Lung (tissue), 12 donors: ENCODE measurements around the gene TRMT61A. TPM values are rescaled to one million over a fixed set of nuclear protein-coding genes. Genes with fewer than 3 reads are reported as not detected.

Experiments
- ATAC-seq: fragments of 200-7000 bp; cut with Tn5 transposase; one replicate; pipeline ENCODE4 v1.9.1; 2020; ENCODE audit warnings: moderate number of reproducible peaks; ENCODE audit not compliant: insufficient read depth, low FRiP score
- DNase-seq, 3 donors: peaks; one replicate each; pipeline ENCODE4 v3.0.0-alpha.2; 2013 to 2017
- H3K27ac ChIP-seq, 2 donors: one replicate each; pipeline ENCODE4 v1.5.1; 2013; ENCODE audit warnings: mild to moderate bottlenecking in 2 of 2, moderate library complexity in 2 of 2, control low read depth in 1 of 2, inconsistent platforms in 1 of 2, low read depth in 1 of 2, low read length in 1 of 2
- H3K27me3 ChIP-seq, 3 donors: one replicate each; pipeline ENCODE4 v1.5.1; 2013; ENCODE audit warnings: low read length in 2 of 3; ENCODE audit not compliant: control insufficient read depth in 3 of 3, insufficient read depth in 3 of 3
- H3K36me3 ChIP-seq, 4 donors: one replicate each; pipeline ENCODE4 v1.5.1; 2013; ENCODE audit warnings: low read length in 4 of 4, mild to moderate bottlenecking in 1 of 4, moderate library complexity in 1 of 4; ENCODE audit not compliant: control insufficient read depth in 4 of 4, insufficient read depth in 4 of 4
- H3K4me1 ChIP-seq, 5 donors: one replicate each; pipeline ENCODE4 v1.5.1; 2013; ENCODE audit warnings: low read length in 5 of 5, mild to moderate bottlenecking in 2 of 5, moderate library complexity in 1 of 5; ENCODE audit not compliant: control insufficient read depth in 5 of 5, insufficient read depth in 5 of 5
- H3K4me3 ChIP-seq: one replicate; pipeline ENCODE4 v1.5.1; 2013; ENCODE audit warnings: mild to moderate bottlenecking, control low read depth, moderate library complexity
- H3K9ac ChIP-seq, 2 donors: one replicate each; pipeline ENCODE4 v1.5.1; 2013; ENCODE audit warnings: low read length in 2 of 2, control low read depth in 1 of 2; ENCODE audit not compliant: insufficient read depth in 1 of 2
- H3K9me3 ChIP-seq, 4 donors: one replicate each; pipeline ENCODE4 v1.5.1; 2013; ENCODE audit warnings: low read length in 3 of 4, mild to moderate bottlenecking in 1 of 4, moderate library complexity in 1 of 4; ENCODE audit not compliant: control insufficient read depth in 4 of 4, insufficient read depth in 3 of 4
- CTCF ChIP-seq: IDR thresholded peaks from 2 replicates; pipeline ENCODE4 v1.5.1; 2012; ENCODE audit warnings: mild to moderate bottlenecking; ENCODE audit errors: control extremely low read depth, extremely low read depth
- WGBS, 2 donors: extraction: QIAGEN DNeasy Blood & Tissue Kit; methylation state at CpG; one replicate each; pipeline ENCODE4 v1.1.7; 2013; 5-methylcytosine and 5-hydroxymethylcytosine counted together
- polyA plus RNA-seq, 2 donors: library from polyadenylated mRNA; stranded (reverse); fragments of 200-250 nt; gene quantifications; one replicate each; pipeline ENCODE4 v1.2.1, GENCODE V29; 2013
- total RNA-seq, 2 donors: library from RNA; depleted of rRNA in 1 of 2; stranded (reverse); fragments of >200 nt in 1 of 2; gene quantifications; one replicate each; pipeline ENCODE4 v1.2.1, GENCODE V29; 2014 to 2021
- donor health status: control.
- donor health status: control.
- donor health status: Bipolar disorder and iron deficiency.
- donor health status: healthy.
- donor health status: DM: yes; HTN: yes; CAD: no.

The TRMT61A gene
- total and polyA plus RNA-seq, 4 donors = 11.9 to 21.5 (median 16.0) TPM

- 73 to 76% methylated on average over 11 of the region's 11 CpGs for WGBS, 2 donors
- no peak overlapping the region for H3K9ac ChIP-seq
- H3K4me3 ChIP-seq = no peak overlapping the region
- H3K9me3 ChIP-seq = no peaks in the 10 kb centered on the region
- peaks cover 7 to 50% (median 41%) of the 10 kb centered on the region in 4 donors for H3K36me3 ChIP-seq
- H3K27me3 ChIP-seq = no peaks in the 10 kb centered on the region
- no peak for TF ChIP-seq CTCF
- H3K27ac ChIP-seq = no peak overlapping the region
- DNase-seq = no peak
- no peak for ATAC-seq
- H3K4me1 ChIP-seq = peaks cover 0 to 4% (median 0%) of the 10 kb centered on the region in 5 donors
Observed at GRCh38 chr14:103501041-103501870, 27.7 kb upstream of the TRMT61A start.

GRCh38 chr14:103501921-103502669 is 26.9 kb upstream of the TRMT61A start:
- no peak overlapping the region for H3K4me3 ChIP-seq
- TF ChIP-seq CTCF = no peak
- H3K27ac ChIP-seq = no peak overlapping the region
- H3K9me3 ChIP-seq = no peaks in the 10 kb centered on the region
- no peak overlapping the region for H3K9ac ChIP-seq
- no peaks in the 10 kb centered on the region for H3K27me3 ChIP-seq
- ATAC-seq (no peak), DNase-seq (no peak)
- H3K36me3 ChIP-seq = peaks cover 7 to 49% (median 40%) of the 10 kb centered on the region in 4 donors
- 92% methylated on average over 9 of the region's 9 CpGs for WGBS, 2 donors
- peaks cover 0 to 4% (median 0%) of the 10 kb centered on the region in 5 donors for H3K4me1 ChIP-seq

GRCh38 chr14:103502877-103503276 is 26.1 kb upstream of the TRMT61A start:
- WGBS, 2 donors = 93 to 96% methylated on average over 18 of the region's 18 CpGs
- H3K36me3 ChIP-seq = peaks cover 7 to 49% (median 39%) of the 10 kb centered on the region in 4 donors
- H3K9ac ChIP-seq = no peak overlapping the region
- H3K9me3 ChIP-seq = no peaks in the 10 kb centered on the region
- H3K4me1 ChIP-seq = peaks cover 0 to 4% (median 0%) of the 10 kb centered on the region in 5 donors
- no peak overlapping the region for H3K4me3 ChIP-seq
- DNase-seq = no peak
- ATAC-seq = no peak
- TF ChIP-seq CTCF = no peak
- no peaks in the 10 kb centered on the region for H3K27me3 ChIP-seq
- no peak overlapping the region for H3K27ac ChIP-seq
